ENCODE measurements around the gene CRYBA2. TPM values are rescaled to one million over a fixed set of nuclear protein-coding genes. Genes with fewer than 3 reads are reported as not detected.

The CRYBA2 gene
- total RNA-seq (not detected), total RNA-seq (0 to 0.06 (median 0) reads per million in 29 experiments)
- total RNA-seq (2013): not detected

DNA sequence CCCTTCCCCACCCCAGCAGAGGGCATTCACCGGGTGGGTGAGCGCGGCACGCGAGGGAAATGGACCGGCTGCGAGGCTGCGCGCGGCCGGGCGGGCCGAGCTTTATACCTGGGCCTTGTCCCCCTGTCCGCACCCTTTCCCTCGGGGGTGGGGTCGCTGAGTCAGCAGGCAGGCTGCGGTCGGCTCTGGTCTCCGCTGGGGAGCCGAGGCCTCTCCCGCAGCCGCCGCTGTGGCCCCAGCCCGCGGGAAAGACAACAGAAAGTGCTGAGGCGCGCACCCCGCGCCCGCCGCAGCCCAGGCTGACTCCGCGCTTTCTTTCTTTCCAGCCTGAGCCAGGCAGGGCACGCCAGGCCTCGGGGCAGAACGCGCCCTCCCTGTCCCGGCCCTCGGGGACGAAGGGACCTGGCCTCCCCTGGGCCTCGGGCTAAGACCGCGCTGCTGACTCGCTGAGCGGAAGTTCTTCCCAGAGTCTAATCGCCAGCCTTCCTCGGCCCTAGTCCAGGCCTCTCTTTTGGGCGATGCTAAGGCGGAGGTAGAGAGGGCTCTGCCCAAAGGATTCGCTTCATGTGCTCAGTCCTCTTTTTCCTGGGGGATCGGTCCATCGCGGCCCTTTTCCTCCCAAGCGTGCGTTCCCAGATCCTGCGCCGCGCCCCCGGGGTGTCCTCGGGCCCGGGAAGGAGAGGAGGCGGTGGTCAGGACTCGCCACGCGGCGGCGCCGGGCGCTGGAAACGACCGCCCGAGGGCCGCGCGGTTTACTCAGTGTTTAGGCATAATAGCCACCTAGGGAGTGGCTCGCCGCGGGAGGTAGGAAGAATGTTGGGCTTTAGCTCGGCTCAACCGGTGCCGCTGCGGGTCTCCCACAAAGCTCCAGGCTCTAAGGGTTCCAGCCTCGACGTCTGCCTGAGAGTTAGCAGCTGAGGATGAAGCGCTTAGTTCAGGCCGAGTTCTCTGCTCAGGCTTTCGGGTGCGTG, at the start of gene CRYBA2:
Gene CRYBA2, minus strand, starts transcription at position 78 of the 971 bp plus-strand sequence. CDS start 246 bp downstream, outside the sequence.
- peaks cover 70 to 87% of the 10 kb centered on the region in 2 donors for H3K27me3 Mint-ChIP-seq
- peak in 1 of 4 experiments; percentile 22 for ATAC-seq (replicated peaks in 1 of 4)
- POLR2A ChIA-PET: interaction anchor here in 1 of 2 donors (0.5 kb wide), 1 partner anchor 90 kb away, joined by 3 read pairs; no protein-coding TSS in a partner anchor
- H3K27ac ChIP-seq (ENCODE audit: low read length): no peak within 1 kb of the TSS
- no peaks in the 10 kb centered on the region for H3K36me3 ChIP-seq (ENCODE audit: control insufficient read depth in 2 of 2, extremely low read depth in 1 of 2, insufficient read depth in 1 of 2, low read length in 1 of 2)
- H3K27me3 ChIP-seq (replicated peaks in 1 of 2; ENCODE audit: control insufficient read depth in 2 of 2, extremely low read depth in 1 of 2, insufficient read depth in 2 of 2, low read length in 1 of 2): peaks cover 16 to 99% of the 10 kb centered on the region in 2 experiments
- 2% methylated on average over 74 of the region's 88 CpGs for WGBS (ENCODE audit: insufficient coverage)
- no peaks in the 10 kb centered on the region for H3K36me3 Mint-ChIP-seq
- peak within 1 kb of the TSS; percentile 19 to 35 for H3K4me3 ChIP-seq (ENCODE audit: control insufficient read depth in 1 of 2, extremely low read depth in 1 of 2, low read length in 1 of 2)
- peaks cover 5 to 16% (median 6%) of the 10 kb centered on the region in 3 donors for H3K4me1 Mint-ChIP-seq
- peak within 1 kb of the TSS in 2 of 3 donors; percentile 17 to 33 for H3K4me3 Mint-ChIP-seq
- no peak within 1 kb of the TSS for H3K27ac Mint-ChIP-seq
- no peaks in the 10 kb centered on the region for H3K9me3 ChIP-seq
- DNase-seq: no peak
- peaks cover 0 to 27% of the 10 kb centered on the region in 2 experiments for H3K4me1 ChIP-seq (ENCODE audit: control insufficient read depth in 1 of 2, extremely low read depth in 1 of 2, insufficient read depth in 2 of 2, low read length in 2 of 2)
- no peaks in the 10 kb centered on the region for H3K9me3 Mint-ChIP-seq
- CTCF ChIA-PET: interaction anchor here (0.5 to 1.6 kb wide), 8 partner anchors 10 to 777 kb away, joined by 3 to 7 read pairs (median 3); no protein-coding TSS in a partner anchor

DNA sequence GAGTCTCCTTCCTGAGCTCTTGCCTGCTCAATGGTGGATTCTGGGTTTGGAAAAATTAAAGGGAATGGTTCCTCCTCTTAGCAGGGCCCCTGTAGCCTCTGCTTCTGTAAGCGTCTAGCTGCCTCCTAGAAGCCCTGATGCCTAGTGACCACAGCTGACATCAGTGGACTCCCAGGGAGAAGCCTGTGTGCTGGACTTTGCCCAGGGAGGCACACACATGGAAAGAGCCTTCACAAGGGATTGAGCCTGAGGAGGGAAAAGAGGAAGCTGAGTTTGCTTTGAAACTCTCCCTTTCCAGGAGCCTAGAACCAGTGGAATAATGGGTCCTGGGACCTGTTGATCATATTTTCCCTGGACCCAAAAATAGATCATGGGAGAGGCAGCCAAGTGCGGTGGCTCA, 49.5 kb upstream of the CRYBA2 start:
- Histone ChIP-seq H3K9me3 (no peaks in the 10 kb centered on the region), H3K4me3 (ENCODE audit: control insufficient read depth in 1 of 2, extremely low read depth in 1 of 2, low read length in 1 of 2) (no peak overlapping the region), H3K27me3 (replicated peaks in 1 of 2; ENCODE audit: control insufficient read depth in 2 of 2, extremely low read depth in 1 of 2, insufficient read depth in 2 of 2, low read length in 1 of 2) (peaks cover 2 to 55% of the 10 kb centered on the region in 2 experiments), H3K4me1 (ENCODE audit: control insufficient read depth in 1 of 2, extremely low read depth in 1 of 2, insufficient read depth in 2 of 2, low read length in 2 of 2) (peaks cover 0 to 4% of the 10 kb centered on the region in 2 experiments), H3K27ac (ENCODE audit: low read length) (no peak overlapping the region), H3K36me3 (ENCODE audit: control insufficient read depth in 2 of 2, extremely low read depth in 1 of 2, insufficient read depth in 1 of 2, low read length in 1 of 2) (no peaks in the 10 kb centered on the region)
- no peaks in the 10 kb centered on the region for H3K36me3 Mint-ChIP-seq
- H3K4me3 Mint-ChIP-seq: no peak overlapping the region
- peaks cover 10 to 16% (median 12%) of the 10 kb centered on the region in 3 donors for H3K4me1 Mint-ChIP-seq
- H3K27ac Mint-ChIP-seq: no peak overlapping the region
- ChIA-PET CTCF (interaction anchor here (0.6 to 1.2 kb wide), 4 partner anchors 11 to 855 kb away, joined by 3 to 6 read pairs (median 4); no protein-coding TSS in a partner anchor), POLR2A (no interaction called here)
- 81% methylated on average over 2 of the region's 2 CpGs for WGBS (ENCODE audit: insufficient coverage)
- no peak for ATAC-seq (replicated peaks in 1 of 4)
- DNase-seq: no peak
- no peaks in the 10 kb centered on the region for H3K9me3 Mint-ChIP-seq
- peaks cover 54 to 78% of the 10 kb centered on the region in 2 donors for H3K27me3 Mint-ChIP-seq

DNA sequence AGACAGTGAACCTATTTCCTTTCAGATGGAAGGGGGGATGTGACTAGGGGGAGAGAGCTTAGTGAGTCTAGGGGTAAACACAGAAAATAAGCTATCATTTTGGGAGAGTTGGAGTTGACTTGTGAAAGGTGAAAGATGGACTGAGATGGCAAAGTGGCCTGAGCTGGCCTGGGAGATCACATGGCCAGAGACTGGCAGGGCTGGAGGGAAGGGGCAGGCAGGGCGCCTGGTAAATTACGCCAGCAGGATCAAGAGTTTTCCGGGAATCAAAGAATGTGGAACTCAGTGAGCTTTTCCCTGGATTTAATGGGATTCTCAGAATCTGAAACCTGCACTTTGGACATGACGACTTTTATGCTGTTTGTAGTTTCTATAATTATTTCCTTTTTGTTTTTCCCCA, 48.9 kb upstream of the CRYBA2 start:
- no peaks in the 10 kb centered on the region for H3K36me3 ChIP-seq (ENCODE audit: control insufficient read depth in 2 of 2, extremely low read depth in 1 of 2, insufficient read depth in 1 of 2, low read length in 1 of 2)
- no peak overlapping the region for H3K4me3 ChIP-seq (ENCODE audit: control insufficient read depth in 1 of 2, extremely low read depth in 1 of 2, low read length in 1 of 2)
- H3K27ac ChIP-seq (ENCODE audit: low read length): no peak overlapping the region
- H3K27me3 ChIP-seq (replicated peaks in 1 of 2; ENCODE audit: control insufficient read depth in 2 of 2, extremely low read depth in 1 of 2, insufficient read depth in 2 of 2, low read length in 1 of 2): peaks cover 2 to 61% of the 10 kb centered on the region in 2 experiments
- Mint-ChIP-seq H3K9me3 (no peaks in the 10 kb centered on the region), H3K4me1 (peaks cover 10 to 16% (median 12%) of the 10 kb centered on the region in 3 donors), H3K27ac (no peak overlapping the region), H3K36me3 (no peaks in the 10 kb centered on the region), H3K4me3 (no peak overlapping the region), H3K27me3 (peaks cover 53 to 80% of the 10 kb centered on the region in 2 donors)
- no CpG with 5 or more reads among the region's 4 CpGs for WGBS (ENCODE audit: insufficient coverage)
- H3K4me1 ChIP-seq (ENCODE audit: control insufficient read depth in 1 of 2, extremely low read depth in 1 of 2, insufficient read depth in 2 of 2, low read length in 2 of 2): peaks cover 0 to 4% of the 10 kb centered on the region in 2 experiments
- no peaks in the 10 kb centered on the region for H3K9me3 ChIP-seq
- ATAC-seq (replicated peaks in 1 of 4) (no peak), DNase-seq (no peak)
- ChIA-PET CTCF (interaction anchor here in 1 of 2 donors (0.6 to 1.0 kb wide), 2 partner anchors 60 to 113 kb away, joined by 3 to 4 read pairs; no protein-coding TSS in a partner anchor), POLR2A (no interaction called here)

- Histone ChIP-seq H3K4me3 (ENCODE audit: control insufficient read depth in 1 of 2, extremely low read depth in 1 of 2, low read length in 1 of 2) (peak within 1 kb of the TSS in 1 of 2 donors; percentile 56), H3K27ac (ENCODE audit: low read length) (no peak within 1 kb of the TSS), H3K9me3 (no peaks in the 10 kb centered on the region), H3K27me3 (replicated peaks in 1 of 2; ENCODE audit: control insufficient read depth in 2 of 2, extremely low read depth in 1 of 2, insufficient read depth in 2 of 2, low read length in 1 of 2) (peaks cover 2 to 59% of the 10 kb centered on the region in 2 experiments), H3K4me1 (ENCODE audit: control insufficient read depth in 1 of 2, extremely low read depth in 1 of 2, insufficient read depth in 2 of 2, low read length in 2 of 2) (peaks cover 0 to 4% of the 10 kb centered on the region in 2 experiments), H3K36me3 (ENCODE audit: control insufficient read depth in 2 of 2, extremely low read depth in 1 of 2, insufficient read depth in 1 of 2, low read length in 1 of 2) (no peaks in the 10 kb centered on the region)
- H3K27ac Mint-ChIP-seq: no peak within 1 kb of the TSS
- CTCF ChIA-PET: interaction anchor here (1.0 to 1.3 kb wide), 3 partner anchors 11 to 13 kb away, joined by 3 to 5 read pairs (median 3); no protein-coding TSS in a partner anchor
- DNase-seq: peak in 7 of 35 experiments; percentile 23 to 43 (median 33)
- H3K4me3 Mint-ChIP-seq: peak within 1 kb of the TSS; percentile 48 to 59 (median 50)
- POLR2A ChIA-PET: interaction anchor here in 1 of 2 donors (0.6 kb wide), 1 partner anchor 458 kb away, joined by 4 read pairs; no protein-coding TSS in a partner anchor
- H3K27me3 Mint-ChIP-seq: peaks cover 48 to 76% of the 10 kb centered on the region in 2 donors
- 5% methylated on average over 21 of the region's 21 CpGs for WGBS (ENCODE audit: insufficient coverage)
- peaks cover 10 to 16% (median 12%) of the 10 kb centered on the region in 3 donors for H3K4me1 Mint-ChIP-seq
- no peaks in the 10 kb centered on the region for H3K9me3 Mint-ChIP-seq
- no peaks in the 10 kb centered on the region for H3K36me3 Mint-ChIP-seq
- ATAC-seq (replicated peaks in 1 of 4): peak; percentile 45 to 73 (median 56)
Measured at GRCh38 chr2:219041252-219041651, 48.0 kb upstream of the CRYBA2 start, which contains the start of gene CFAP65. Gene CFAP65, minus strand, starts transcription at chr2:219041516. Its CDS starts 2,468 bp downstream, at chr2:219039048.

DNA sequence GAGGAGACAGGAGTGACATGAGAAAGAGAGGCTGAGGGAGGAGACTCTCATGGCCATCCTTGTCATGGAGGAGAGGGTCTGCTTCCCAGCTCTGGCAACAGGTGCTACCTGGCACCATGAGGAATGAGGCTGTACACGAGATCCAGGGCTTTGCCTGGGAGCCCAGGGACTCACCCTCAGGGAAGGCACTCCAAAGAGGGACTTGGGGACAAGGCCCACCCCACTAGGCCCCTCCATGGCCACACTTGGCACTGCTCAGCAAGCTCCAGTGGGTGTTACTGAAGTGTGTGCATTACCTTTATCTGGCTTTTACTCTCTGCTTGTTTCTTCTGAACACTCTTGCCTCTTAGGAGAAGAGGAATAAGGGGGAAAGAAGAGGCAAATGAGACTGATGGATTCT, 45.4 kb upstream of the CRYBA2 start:
- Mint-ChIP-seq H3K4me3 (no peak overlapping the region), H3K4me1 (peaks cover 10 to 16% (median 12%) of the 10 kb centered on the region in 3 donors), H3K27me3 (peaks cover 41 to 76% of the 10 kb centered on the region in 2 donors), H3K9me3 (no peaks in the 10 kb centered on the region), H3K36me3 (no peaks in the 10 kb centered on the region), H3K27ac (no peak overlapping the region)
- no peak overlapping the region for H3K4me3 ChIP-seq (ENCODE audit: control insufficient read depth in 1 of 2, extremely low read depth in 1 of 2, low read length in 1 of 2)
- ChIA-PET CTCF (interaction anchor here (0.6 to 1.7 kb wide), 3 partner anchors 9 to 173 kb away, joined by 3 to 4 read pairs (median 3); no protein-coding TSS in a partner anchor), POLR2A (no interaction called here)
- WGBS (ENCODE audit: insufficient coverage): no CpG with 5 or more reads among the region's 1 CpG
- ATAC-seq (replicated peaks in 1 of 4) (no peak), DNase-seq (no peak)
- H3K4me1 ChIP-seq (ENCODE audit: control insufficient read depth in 1 of 2, extremely low read depth in 1 of 2, insufficient read depth in 2 of 2, low read length in 2 of 2): peaks cover 0 to 4% of the 10 kb centered on the region in 2 experiments
- H3K9me3 ChIP-seq: no peaks in the 10 kb centered on the region
- H3K36me3 ChIP-seq (ENCODE audit: control insufficient read depth in 2 of 2, extremely low read depth in 1 of 2, insufficient read depth in 1 of 2, low read length in 1 of 2): no peaks in the 10 kb centered on the region
- H3K27ac ChIP-seq (ENCODE audit: low read length): no peak overlapping the region
- H3K27me3 ChIP-seq (replicated peaks in 1 of 2; ENCODE audit: control insufficient read depth in 2 of 2, extremely low read depth in 1 of 2, insufficient read depth in 2 of 2, low read length in 1 of 2): peaks cover 2 to 59% of the 10 kb centered on the region in 2 experiments
